ENCODE data around the gene TRMT61A.

The TRMT61A gene

GRCh38 chr14:103536693-103537092, 7.7 kb downstream of the TRMT61A start:
- H3K36me3 ChIP-seq (ENCODE audit: control insufficient read depth, insufficient read depth, low read length): no peaks in the 10 kb centered on the region
- WGBS, 2 experiments: 89 to 91% methylated on average over 9 of the region's 9 CpGs

GRCh38 chr14:103537175-103537990, 8.4 kb downstream of the TRMT61A start:
- H3K36me3 ChIP-seq (ENCODE audit: control insufficient read depth, insufficient read depth, low read length): no peaks in the 10 kb centered on the region
- no peaks in the 10 kb centered on the region for H3K27me3 ChIP-seq (ENCODE audit: control insufficient read depth, insufficient read depth, low read length, poor library complexity, severe bottlenecking)
- H3K4me3 ChIP-seq (ENCODE audit: insufficient read depth, low read depth, low read length): no peak overlapping the region
- no peaks in the 10 kb centered on the region for H3K9me3 ChIP-seq (ENCODE audit: control insufficient read depth, low read length)
- peaks cover 27% of the 10 kb centered on the region for H3K4me1 ChIP-seq (ENCODE audit: control insufficient read depth, insufficient read depth, low read length)
- 80% methylated on average over 18 of the region's 18 CpGs for WGBS, 2 experiments
- H3K27ac ChIP-seq (ENCODE audit: insufficient read depth, low read depth, low read length, poor library complexity, severe bottlenecking): no peak overlapping the region

More at GRCh38 chr14:103536693-103537092, 7.7 kb downstream of the TRMT61A start:
- Histone ChIP-seq H3K27ac (ENCODE audit: insufficient read depth, low read depth, low read length, poor library complexity, severe bottlenecking) (no peak overlapping the region), H3K27me3 (ENCODE audit: control insufficient read depth, insufficient read depth, low read length, poor library complexity, severe bottlenecking) (no peaks in the 10 kb centered on the region), H3K9me3 (ENCODE audit: control insufficient read depth, low read length) (no peaks in the 10 kb centered on the region), H3K4me1 (ENCODE audit: control insufficient read depth, insufficient read depth, low read length) (peaks cover 20% of the 10 kb centered on the region), H3K4me3 (ENCODE audit: insufficient read depth, low read depth, low read length) (no peak overlapping the region)

- Histone ChIP-seq H3K36me3 (ENCODE audit: control insufficient read depth, insufficient read depth, low read length) (no peaks in the 10 kb centered on the region), H3K9me3 (ENCODE audit: control insufficient read depth, low read length) (no peaks in the 10 kb centered on the region), H3K27ac (ENCODE audit: insufficient read depth, low read depth, low read length, poor library complexity, severe bottlenecking) (peak overlapping the region; percentile 8), H3K4me3 (ENCODE audit: insufficient read depth, low read depth, low read length) (no peak overlapping the region), H3K4me1 (ENCODE audit: control insufficient read depth, insufficient read depth, low read length) (peaks cover 34% of the 10 kb centered on the region), H3K27me3 (ENCODE audit: control insufficient read depth, insufficient read depth, low read length, poor library complexity, severe bottlenecking) (no peaks in the 10 kb centered on the region)
- 87% methylated on average over 30 of the region's 30 CpGs for WGBS, 2 experiments
Observed at GRCh38 chr14:103538291-103539055, 9.5 kb downstream of the TRMT61A start.

GRCh38 chr14:103539056-103539825, 10.2 kb downstream of the TRMT61A start:
- Histone ChIP-seq H3K27me3 (ENCODE audit: control insufficient read depth, insufficient read depth, low read length, poor library complexity, severe bottlenecking) (no peaks in the 10 kb centered on the region), H3K4me1 (ENCODE audit: control insufficient read depth, insufficient read depth, low read length) (peaks cover 42% of the 10 kb centered on the region)
- WGBS, 2 experiments: 86 to 88% methylated on average over 28 of the region's 28 CpGs

GRCh38 chr14:103540821-103541708, 12.1 kb downstream of the TRMT61A start:
- no peaks in the 10 kb centered on the region for H3K36me3 ChIP-seq (ENCODE audit: control insufficient read depth, insufficient read depth, low read length)
- H3K4me1 ChIP-seq (ENCODE audit: control insufficient read depth, insufficient read depth, low read length): peaks cover 52% of the 10 kb centered on the region
- no peak overlapping the region for H3K4me3 ChIP-seq (ENCODE audit: insufficient read depth, low read depth, low read length)
- no peaks in the 10 kb centered on the region for H3K27me3 ChIP-seq (ENCODE audit: control insufficient read depth, insufficient read depth, low read length, poor library complexity, severe bottlenecking)
- WGBS, 2 experiments: 78 to 79% methylated on average over 17 of the region's 17 CpGs
- H3K27ac ChIP-seq (ENCODE audit: insufficient read depth, low read depth, low read length, poor library complexity, severe bottlenecking): peak overlapping the region; percentile 2
- no peaks in the 10 kb centered on the region for H3K9me3 ChIP-seq (ENCODE audit: control insufficient read depth, low read length)

More at GRCh38 chr14:103539056-103539825, 10.2 kb downstream of the TRMT61A start:
- no peaks in the 10 kb centered on the region for H3K9me3 ChIP-seq (ENCODE audit: control insufficient read depth, low read length)
- H3K27ac ChIP-seq (ENCODE audit: insufficient read depth, low read depth, low read length, poor library complexity, severe bottlenecking): peak overlapping the region; percentile 8
- no peaks in the 10 kb centered on the region for H3K36me3 ChIP-seq (ENCODE audit: control insufficient read depth, insufficient read depth, low read length)
- H3K4me3 ChIP-seq (ENCODE audit: insufficient read depth, low read depth, low read length): no peak overlapping the region

GRCh38 chr14:103541709-103542604, 13.0 kb downstream of the TRMT61A start:
- Histone ChIP-seq H3K4me3 (ENCODE audit: insufficient read depth, low read depth, low read length) (peak overlapping the region; percentile 15), H3K27me3 (ENCODE audit: control insufficient read depth, insufficient read depth, low read length, poor library complexity, severe bottlenecking) (no peaks in the 10 kb centered on the region), H3K4me1 (ENCODE audit: control insufficient read depth, insufficient read depth, low read length) (peaks cover 55% of the 10 kb centered on the region), H3K27ac (ENCODE audit: insufficient read depth, low read depth, low read length, poor library complexity, severe bottlenecking) (peak overlapping the region; percentile 98), H3K36me3 (ENCODE audit: control insufficient read depth, insufficient read depth, low read length) (no peaks in the 10 kb centered on the region), H3K9me3 (ENCODE audit: control insufficient read depth, low read length) (no peaks in the 10 kb centered on the region)
- 53 to 55% methylated on average over 33 of the region's 33 CpGs for WGBS, 2 experiments

GRCh38 chr14:103542605-103543088, 13.7 kb downstream of the TRMT61A start:
- H3K4me3 ChIP-seq (ENCODE audit: insufficient read depth, low read depth, low read length): peak overlapping the region; percentile 15

GRCh38 chr14:103543140-103543539, 14.1 kb downstream of the TRMT61A start:
- H3K4me1 ChIP-seq (ENCODE audit: control insufficient read depth, insufficient read depth, low read length): peaks cover 55% of the 10 kb centered on the region
- WGBS, 2 experiments: 52 to 58% methylated on average over 10 of the region's 10 CpGs
- no peaks in the 10 kb centered on the region for H3K36me3 ChIP-seq (ENCODE audit: control insufficient read depth, insufficient read depth, low read length)
- H3K9me3 ChIP-seq (ENCODE audit: control insufficient read depth, low read length): no peaks in the 10 kb centered on the region
- H3K27ac ChIP-seq (ENCODE audit: insufficient read depth, low read depth, low read length, poor library complexity, severe bottlenecking): peak overlapping the region; percentile 98
- H3K4me3 ChIP-seq (ENCODE audit: insufficient read depth, low read depth, low read length): no peak overlapping the region
- no peaks in the 10 kb centered on the region for H3K27me3 ChIP-seq (ENCODE audit: control insufficient read depth, insufficient read depth, low read length, poor library complexity, severe bottlenecking)

More at GRCh38 chr14:103542605-103543088, 13.7 kb downstream of the TRMT61A start:
- peaks cover 55% of the 10 kb centered on the region for H3K4me1 ChIP-seq (ENCODE audit: control insufficient read depth, insufficient read depth, low read length)
- no peaks in the 10 kb centered on the region for H3K9me3 ChIP-seq (ENCODE audit: control insufficient read depth, low read length)
- no peaks in the 10 kb centered on the region for H3K27me3 ChIP-seq (ENCODE audit: control insufficient read depth, insufficient read depth, low read length, poor library complexity, severe bottlenecking)
- H3K27ac ChIP-seq (ENCODE audit: insufficient read depth, low read depth, low read length, poor library complexity, severe bottlenecking): peak overlapping the region; percentile 98
- H3K36me3 ChIP-seq (ENCODE audit: control insufficient read depth, insufficient read depth, low read length): no peaks in the 10 kb centered on the region
- WGBS, 2 experiments: 1% methylated on average over 18 of the region's 18 CpGs

All from ectodermal cell (in vitro differentiated cells).